H1 (cell line): ENCODE measurements around the gene TRIP11. TPM values are rescaled to one million over a fixed set of nuclear protein-coding genes. Genes with fewer than 3 reads are reported as not detected.

Source experiments
- CTCF ChIA-PET: fragments of 300-600 bp; sonication (Branson Sonifier 250); formaldehyde crosslinking; loops from one replicate; lab custom pipeline; 2021; ENCODE audit not compliant: partially characterized antibody; lab: Charles Lee
- POLR2A ChIA-PET: fragments of 300-600 bp; sonication (Branson Sonifier 250); formaldehyde crosslinking; loops from one replicate; lab custom pipeline; 2021; ENCODE audit warnings: inconsistent platforms; ENCODE audit not compliant: partially characterized antibody; lab: Charles Lee
- DNase-seq, 2 experiments: peaks; one replicate each; pipeline versions ENCODE4 v3.0.0 to v3.0.0-alpha.2; 2010 to 2022; ENCODE audit warnings: low spot score in 2 of 2, low read depth in 1 of 2, mixed read lengths in 1 of 2
- FAIRE-seq: peaks from 2 replicates; lab custom pipeline; 2011; peaks lifted over from hg19 to GRCh38; lab: Jason Lieb, UNC
- H2AFZ ChIP-seq: 2 replicates; pipeline ENCODE4 v1.8.1; 2012; ENCODE audit warnings: low read length, inconsistent platforms
- H2AK5ac ChIP-seq: 2 replicates; pipeline ENCODE4 v1.6.1; 2013; ENCODE audit warnings: low read depth, low read length
- H2BK120ac ChIP-seq: replicated peaks from 2 replicates; pipeline ENCODE3; 2013; ENCODE audit warnings: low read depth, low read length, inconsistent platforms
- H2BK12ac ChIP-seq: 2 replicates; pipeline ENCODE4 v1.6.1; 2013; ENCODE audit warnings: low read depth, low read length
- H2BK15ac ChIP-seq: 2 replicates; pipeline ENCODE4 v1.6.1; 2013; ENCODE audit warnings: low read length
- H2BK20ac ChIP-seq: 2 replicates; pipeline ENCODE4 v1.6.1; 2013; ENCODE audit warnings: low read length
- H2BK5ac ChIP-seq: 2 replicates; pipeline ENCODE4 v1.6.1; 2013; ENCODE audit warnings: low read depth, low read length
- H3K14ac ChIP-seq: 2 replicates; pipeline ENCODE4 v1.6.1; 2013; ENCODE audit warnings: inconsistent platforms; ENCODE audit not compliant: insufficient read length
- H3K18ac ChIP-seq: 2 replicates; pipeline ENCODE4 v1.6.1; 2013; ENCODE audit warnings: low read length; ENCODE audit errors: extremely low read depth
- H3K23ac ChIP-seq: 2 replicates; pipeline ENCODE4 v1.6.1; 2013; ENCODE audit warnings: inconsistent platforms; ENCODE audit not compliant: insufficient read length
- H3K23me2 ChIP-seq: 2 replicates; pipeline ENCODE4 v1.6.1; 2013; ENCODE audit warnings: low read depth, low read length
- H3K27ac ChIP-seq: 2 replicates; pipeline ENCODE4 v1.6.1; 2011; ENCODE audit warnings: low read depth, low read length, inconsistent platforms
- H3K27me3 ChIP-seq, 4 experiments: replicated peaks in 1 of 4; 1 replicate in 1 of 4; 2 replicates in 3 of 4; pipeline versions ENCODE4 v1.6.1 to v1.8.1; 2011 to 2013; ENCODE audit warnings: low read length in 3 of 4, mild to moderate bottlenecking in 3 of 4, inconsistent platforms in 2 of 4, mixed read lengths in 2 of 4, moderate library complexity in 1 of 4; ENCODE audit not compliant: control insufficient read depth in 3 of 4, insufficient read depth in 3 of 4; ENCODE audit errors: extremely low read depth in 1 of 4
- H3K36me3 ChIP-seq, 4 experiments: 2 replicates each; pipeline versions ENCODE4 v1.6.1 to v1.8.1; 2011 to 2013; ENCODE audit warnings: mild to moderate bottlenecking in 4 of 4, low read length in 3 of 4, moderate library complexity in 2 of 4, control low read depth in 1 of 4, inconsistent platforms in 1 of 4; ENCODE audit not compliant: insufficient read depth in 4 of 4, control insufficient read depth in 2 of 4
- H3K4ac ChIP-seq: replicated peaks from 2 replicates; pipeline ENCODE3; 2013; ENCODE audit warnings: low read length, low read depth, mixed read lengths, inconsistent platforms; ENCODE audit not compliant: insufficient read length
- H3K4me1 ChIP-seq, 4 experiments: replicated peaks in 1 of 4; 1 replicate in 1 of 4; 2 replicates in 3 of 4; pipeline versions ENCODE4 v1.6.1 to v1.8.1; 2011 to 2013; ENCODE audit warnings: low read length in 3 of 4, inconsistent platforms in 2 of 4, mixed read lengths in 1 of 4; ENCODE audit not compliant: insufficient read depth in 4 of 4, control insufficient read depth in 3 of 4
- H3K4me2 ChIP-seq, 2 experiments: 2 replicates each; pipeline versions ENCODE4 v1.6.1 to v1.8.1; 2011 to 2013; ENCODE audit warnings: low read depth in 2 of 2, low read length in 2 of 2, control low read depth in 1 of 2, inconsistent platforms in 1 of 2, mild to moderate bottlenecking in 1 of 2; ENCODE audit not compliant: insufficient read depth in 1 of 2
- H3K4me3 ChIP-seq, 4 experiments: fragments of 200-600, 300-600 bp in 1 of 4; sonication (generic), shearing (Covaris generic), sonication (Bioruptor Twin) in 1 of 4; 2 replicates each; pipeline versions ENCODE4 v1.5.1 to v1.8.1; 2011 to 2016; ENCODE audit warnings: low read length in 4 of 4, low read depth in 3 of 4, control low read depth in 2 of 4, inconsistent platforms in 2 of 4, mild to moderate bottlenecking in 2 of 4, mixed read lengths in 1 of 4, moderate library complexity in 1 of 4; ENCODE audit not compliant: insufficient read depth in 2 of 4; ENCODE audit errors: extremely low read depth in 1 of 4
- H3K56ac ChIP-seq: replicated peaks from 2 replicates; pipeline ENCODE3; 2013; ENCODE audit warnings: low read depth, mild to moderate bottlenecking, mixed read lengths, low read length, inconsistent platforms; ENCODE audit not compliant: insufficient read length
- H3K79me1 ChIP-seq: 2 replicates; pipeline ENCODE4 v1.6.1; 2013; ENCODE audit warnings: low read depth, low read length, control low read depth
- H3K79me2 ChIP-seq, 2 experiments: 2 replicates each; pipeline versions ENCODE4 v1.6.1 to v1.8.1; 2012 to 2013; ENCODE audit warnings: low read length in 2 of 2, mild to moderate bottlenecking in 2 of 2, inconsistent platforms in 1 of 2; ENCODE audit not compliant: insufficient read depth in 2 of 2, control insufficient read depth in 1 of 2
- H3K9ac ChIP-seq, 4 experiments: replicated peaks in 1 of 4; 1 replicate in 1 of 4; 2 replicates in 3 of 4; pipeline versions ENCODE4 v1.6.1 to v1.8.1; 2011 to 2013; ENCODE audit warnings: low read depth in 3 of 4, low read length in 3 of 4, control low read depth in 2 of 4, mild to moderate bottlenecking in 2 of 4, moderate library complexity in 2 of 4, inconsistent platforms in 1 of 4; ENCODE audit errors: extremely low read depth in 1 of 4
- H3K9me3 ChIP-seq, 2 experiments: 2 replicates each; pipeline versions ENCODE4 v1.6.1 to v1.8.1; 2012 to 2013; ENCODE audit warnings: mild to moderate bottlenecking in 2 of 2, moderate library complexity in 2 of 2, control low read depth in 1 of 2, inconsistent platforms in 1 of 2, low read depth in 1 of 2, low read length in 1 of 2, mixed read lengths in 1 of 2; ENCODE audit not compliant: insufficient read depth in 2 of 2
- H4K20me1 ChIP-seq, 2 experiments: replicated peaks in 1 of 2; 2 replicates each; pipeline versions ENCODE3 to v1.8.1; 2011 to 2013; ENCODE audit warnings: inconsistent platforms in 2 of 2, low read length in 2 of 2, mild to moderate bottlenecking in 1 of 2; ENCODE audit not compliant: insufficient read depth in 2 of 2, control insufficient read depth in 1 of 2
- H4K5ac ChIP-seq: 2 replicates; pipeline ENCODE4 v1.6.1; 2013; ENCODE audit warnings: low read length, low read depth, mixed read lengths, inconsistent platforms; ENCODE audit not compliant: insufficient read length
- H4K8ac ChIP-seq: 2 replicates; pipeline ENCODE4 v1.8.0; 2013; ENCODE audit warnings: mild to moderate bottlenecking, moderate library complexity, low read length, inconsistent platforms; ENCODE audit not compliant: insufficient read depth; ENCODE audit errors: extremely low read depth
- H4K91ac ChIP-seq: replicated peaks from 2 replicates; pipeline ENCODE3; 2013; ENCODE audit warnings: low read length, mixed read lengths, inconsistent platforms; ENCODE audit not compliant: insufficient read length
- CREB1 ChIP-seq: IDR thresholded peaks from 2 replicates; pipeline ENCODE4 v1.6.1; 2012; ENCODE audit warnings: inconsistent platforms
- JUND ChIP-seq: IDR thresholded peaks from 2 replicates; pipeline ENCODE4 v1.6.1; 2011; ENCODE audit warnings: mild to moderate bottlenecking, improper control_type of control experiment, low read length
- PHF8 ChIP-seq: fragments of 200-600 bp; sonication (generic); conservative IDR thresholded peaks from 2 replicates; pipeline ENCODE4 v1.7.1; 2012; ENCODE audit warnings: low read depth, mild to moderate bottlenecking, inconsistent platforms, low read length, moderate library complexity
- RBBP5 ChIP-seq: IDR thresholded peaks from 2 replicates; pipeline ENCODE4 v1.7.1; 2012; ENCODE audit warnings: low read depth, mild to moderate bottlenecking, inconsistent platforms, low read length, moderate library complexity, borderline replicate concordance
- RFX5 ChIP-seq: IDR thresholded peaks from 2 replicates; pipeline ENCODE4 v1.6.1; 2011; ENCODE audit warnings: low read depth, low read length, improper control_type of control experiment, borderline replicate concordance
- SIN3A ChIP-seq, 2 experiments: IDR thresholded peaks in 1 of 2; conservative IDR thresholded peaks in 1 of 2; 2 replicates each; pipeline ENCODE4 v1.6.1; 2011 to 2012; ENCODE audit warnings: low read length in 2 of 2, improper control_type of control experiment in 1 of 2, low read depth in 1 of 2, mild to moderate bottlenecking in 1 of 2
- WGBS, 2 experiments: shearing (Covaris generic) in 1 of 2; methylation state at CpG; one replicate each; pipeline versions ENCODE4 v1.1.6 to v1.1.7; 2013 to 2015; ENCODE audit warnings: low lambda C conversion rate in 2 of 2, mixed read lengths in 2 of 2, inconsistent platforms in 1 of 2, low coverage in 1 of 2, missing lambda C conversion rate in 1 of 2; ENCODE audit not compliant: insufficient replicate concordance in 2 of 2, insufficient coverage in 1 of 2, insufficient read length in 1 of 2; ENCODE audit errors: extremely low coverage in 1 of 2, missing lambda C conversion rate in 1 of 2; 5-methylcytosine and 5-hydroxymethylcytosine counted together
- polyA plus RNA-seq, 7 experiments: library from polyadenylated mRNA; depleted of rRNA in 3 of 7; stranded (reverse) in 5 of 7; unstranded in 2 of 7; fragments of >200 nt in 5 of 7; fragments of 200-250 nt in 2 of 7; gene quantifications; 1 replicate in 5 of 7; 2 replicates in 1 of 7; 4 replicates in 1 of 7; pipeline versions ENCODE4 v1.2.1 to v1.2.3, GENCODE V29; 2011 to 2013; ENCODE audit warnings: missing spikeins in 2 of 7, mixed read lengths in 2 of 7
- total RNA-seq: library from RNA; stranded (reverse); fragmentation: NEBNext Ultra II Directional; extraction: Animal tissue kit (Norgen Biotek cat#: 25700); gene quantifications from 2 replicates; pipeline ENCODE4 v1.2.1, GENCODE V29; 2021

TRIP11 gene
- total and polyA plus RNA-seq, 2 of the 8 experiments (the other 6 are each of a cell fraction or from before 2014, with no cell fraction given) = 3.3 to 30.4 TPM

GRCh38 chr14:92058006-92058917, 18.4 kb upstream of the TRIP11 start:
- H2AK5ac ChIP-seq = no peak overlapping the region
- no peak overlapping the region for H2BK120ac ChIP-seq
- no peaks in the 10 kb centered on the region for H3K23me2 ChIP-seq
- H3K18ac ChIP-seq = no peak overlapping the region
- peak in 1 of 2 experiments; percentile 26 for DNase-seq
- H3K79me2 ChIP-seq = no peaks in the 10 kb centered on the region
- H3K27ac ChIP-seq = no peak overlapping the region
- no peak overlapping the region for H3K9ac ChIP-seq
- no peak for FAIRE-seq
- H3K14ac ChIP-seq = no peak overlapping the region
- no peaks in the 10 kb centered on the region for H4K20me1 ChIP-seq
- no peak overlapping the region for H3K4me2 ChIP-seq
- no peak overlapping the region for H4K8ac ChIP-seq
- H3K36me3 ChIP-seq = peaks cover 0 to 2% (median 0%) of the 10 kb centered on the region in 4 experiments; a peak in 1 of 8 replicates
- no peaks in the 10 kb centered on the region for H3K9me3 ChIP-seq
- H2BK15ac ChIP-seq = no peak overlapping the region
- H3K56ac ChIP-seq = no peak overlapping the region
- H4K91ac ChIP-seq = no peak overlapping the region
- no peak overlapping the region for H3K4me3 ChIP-seq
- H4K5ac ChIP-seq = no peak overlapping the region
- H3K79me1 ChIP-seq = no peaks in the 10 kb centered on the region
- no peak for TF ChIP-seq SIN3A (conservative IDR thresholded peaks at IDR 0.05 in 1 of 2, IDR thresholded peaks at IDR 0.05 in 1 of 2; ENCODE audit: low read depth in 1 of 2, low read length in 2 of 2)
- no peak for TF ChIP-seq PHF8
- TF ChIP-seq JUND = no peak
- no peak for TF ChIP-seq CREB1
- TF ChIP-seq RBBP5 = no peak
- no peak for TF ChIP-seq RFX5
- no peak overlapping the region for H2BK12ac ChIP-seq
- no peak overlapping the region for H2AFZ ChIP-seq
- ChIA-PET CTCF (interaction anchor here (1.0 to 1.1 kb wide), 2 partner anchors 9 to 62 kb away, joined by 3 read pairs; no protein-coding TSS in a partner anchor), POLR2A (interaction anchor here (0.6 to 2.3 kb wide), 6 partner anchors 10 to 353 kb away, joined by 3 to 17 read pairs (median 5); partner anchors contain the start of genes ATXN3 and TRIP11)
- 79% methylated on average over 9 of the region's 9 CpGs; no CpG with 5 or more reads in 1 of the 2 experiments for WGBS, 2 experiments
- no peak overlapping the region for H3K23ac ChIP-seq
- H3K4ac ChIP-seq = no peak overlapping the region
- no peak overlapping the region for H2BK5ac ChIP-seq
- no peaks in the 10 kb centered on the region; a peak in 1 of 7 replicates for H3K27me3 ChIP-seq
- H2BK20ac ChIP-seq = no peak overlapping the region
- peaks cover 0 to 2% (median 0%) of the 10 kb centered on the region in 4 experiments; a peak in 2 of 7 replicates for H3K4me1 ChIP-seq
